HEK293 (cell line): ENCODE data around the gene DYNLL1.
"Not testable (repeated sequence)": the region's sequence is repeated elsewhere in the genome, so short reads cannot be mapped to it uniquely, and the experiment has no call there.

Experiments used
- CTCF ChIA-PET: fragments of 350-600 bp; formaldehyde crosslinking; extraction: SDS; loops from one replicate; lab custom pipeline; 2021; ENCODE audit warnings: antibody characterized with exemption; lab: Yijun Ruan, JAX
- POLR2A ChIA-PET: fragments of 300-600 bp; formaldehyde crosslinking; extraction: SDS; loops from one replicate; lab custom pipeline; 2020; ENCODE audit warnings: antibody characterized with exemption, inconsistent platforms; lab: Yijun Ruan, JAX
- H3K27ac ChIP-seq: fragments of 200-500 bp; sonication (Bioruptor generic); 2 replicates; pipeline ENCODE4 v1.5.1; 2014; ENCODE audit warnings: low read depth, low read length, control low read depth, inconsistent platforms; ENCODE audit errors: extremely low read depth
- H3K36me3 ChIP-seq, 2 experiments: fragments of 200-500 bp in 1 of 2; sonication (Bioruptor generic) in 1 of 2; 1 replicate in 1 of 2; 2 replicates in 1 of 2; pipeline ENCODE4 v1.5.1; 2014 to 2017; ENCODE audit warnings: inconsistent platforms in 2 of 2, low read length in 2 of 2; ENCODE audit not compliant: control insufficient read depth in 2 of 2, insufficient read depth in 1 of 2
- H3K4me1 ChIP-seq: fragments of 200-500 bp; sonication (Bioruptor generic); 2 replicates; pipeline ENCODE4 v1.5.1; 2014; ENCODE audit warnings: mild to moderate bottlenecking, low read length, inconsistent platforms; ENCODE audit not compliant: control insufficient read depth, insufficient read depth
- H3K4me3 ChIP-seq: 2 replicates; pipeline ENCODE4 v1.5.1; 2011; ENCODE audit warnings: low read depth, mild to moderate bottlenecking, control low read depth, low read length, moderate library complexity
- H3K9me3 ChIP-seq: fragments of 200-500 bp; sonication (Bioruptor generic); 2 replicates; pipeline ENCODE4 v1.5.1; 2014; ENCODE audit warnings: low read depth, low read length, inconsistent platforms; ENCODE audit not compliant: control insufficient read depth, insufficient read depth
- GFI1B ChIP-seq: fragments of 450-650 bp; formaldehyde crosslinking; IDR thresholded peaks from 2 replicates; pipeline ENCODE4 v1.5.1; 2016; ENCODE audit warnings: missing biosample characterization, missing genetic modification characterization
- GLI2 ChIP-seq: fragments of 450-650 bp; formaldehyde crosslinking; IDR thresholded peaks from 2 replicates; pipeline ENCODE4; 2017; ENCODE audit warnings: missing biosample characterization, missing genetic modification characterization, low read depth, borderline replicate concordance
- KLF9 ChIP-seq: fragments of 450-650 bp; formaldehyde crosslinking; IDR thresholded peaks from 2 replicates; pipeline ENCODE4 v1.5.1; 2016; ENCODE audit warnings: missing biosample characterization, missing genetic modification characterization, low read depth
- MYNN ChIP-seq: fragments of 450-650 bp; formaldehyde crosslinking; IDR thresholded peaks from 2 replicates; pipeline ENCODE4 v1.5.1; 2016; ENCODE audit warnings: missing biosample characterization, missing genetic modification characterization, borderline replicate concordance
- MZF1 ChIP-seq: fragments of 450-650 bp; formaldehyde crosslinking; IDR thresholded peaks from 2 replicates; pipeline ENCODE4 v1.5.1; 2017; ENCODE audit warnings: missing biosample characterization, missing genetic modification characterization, borderline replicate concordance
- SCRT2 ChIP-seq: fragments of 450-650 bp; formaldehyde crosslinking; IDR thresholded peaks from 2 replicates; pipeline ENCODE4 v1.5.1; 2016; ENCODE audit warnings: missing biosample characterization, missing genetic modification characterization
- YY2 ChIP-seq: fragments of 450-650 bp; formaldehyde crosslinking; IDR thresholded peaks from 2 replicates; pipeline ENCODE4 v1.5.1; 2016; ENCODE audit warnings: missing biosample characterization, missing genetic modification characterization
- ZBTB21 ChIP-seq: fragments of 450-650 bp; formaldehyde crosslinking; IDR thresholded peaks from 2 replicates; pipeline ENCODE4 v1.5.1; 2017; ENCODE audit warnings: missing biosample characterization, missing genetic modification characterization
- ZBTB8A ChIP-seq: fragments of 450-650 bp; formaldehyde crosslinking; IDR thresholded peaks from 2 replicates; pipeline ENCODE4 v1.5.1; 2016; ENCODE audit warnings: missing biosample characterization, missing genetic modification characterization
- ZNF10 ChIP-seq: fragments of 450-650 bp; formaldehyde crosslinking; IDR thresholded peaks from 2 replicates; pipeline ENCODE4 v1.5.1; 2017; ENCODE audit warnings: missing biosample characterization, missing genetic modification characterization
- ZNF138 ChIP-seq: fragments of 450-650 bp; formaldehyde crosslinking; IDR thresholded peaks from 2 replicates; pipeline ENCODE4 v1.5.1; 2016; ENCODE audit warnings: missing biosample characterization, missing genetic modification characterization, borderline replicate concordance
- ZNF202 ChIP-seq: fragments of 450-650 bp; formaldehyde crosslinking; IDR thresholded peaks from 2 replicates; pipeline ENCODE4 v1.5.1; 2016; ENCODE audit warnings: missing biosample characterization, missing genetic modification characterization, borderline replicate concordance
- ZNF266 ChIP-seq: fragments of 450-650 bp; formaldehyde crosslinking; IDR thresholded peaks from 2 replicates; pipeline ENCODE4 v1.5.1; 2016; ENCODE audit warnings: missing biosample characterization, missing genetic modification characterization, low read depth
- ZNF292 ChIP-seq: fragments of 450-650 bp; formaldehyde crosslinking; IDR thresholded peaks from 2 replicates; pipeline ENCODE4 v1.5.1; 2016; ENCODE audit warnings: low read depth, missing biosample characterization, missing genetic modification characterization, borderline replicate concordance
- ZNF302 ChIP-seq: fragments of 450-650 bp; formaldehyde crosslinking; IDR thresholded peaks from 2 replicates; pipeline ENCODE4 v1.5.1; 2016; ENCODE audit warnings: missing biosample characterization, missing genetic modification characterization, low read depth
- ZNF354C ChIP-seq: fragments of 450-650 bp; formaldehyde crosslinking; IDR thresholded peaks from 2 replicates; pipeline ENCODE4 v1.5.1; 2016; ENCODE audit warnings: missing biosample characterization, missing genetic modification characterization, low read depth, borderline replicate concordance
- ZNF394 ChIP-seq: fragments of 450-650 bp; formaldehyde crosslinking; IDR thresholded peaks from 2 replicates; pipeline ENCODE4 v1.5.1; 2016; ENCODE audit warnings: missing biosample characterization, missing genetic modification characterization, mild to moderate bottlenecking, moderate library complexity, borderline replicate concordance
- ZNF404 ChIP-seq: fragments of 450-650 bp; formaldehyde crosslinking; IDR thresholded peaks from 2 replicates; pipeline ENCODE4 v1.5.1; 2017; ENCODE audit warnings: missing biosample characterization, missing genetic modification characterization
- ZNF426 ChIP-seq: fragments of 450-650 bp; formaldehyde crosslinking; IDR thresholded peaks from 2 replicates; pipeline ENCODE4 v1.5.1; 2017; ENCODE audit warnings: missing biosample characterization, missing genetic modification characterization, mild to moderate bottlenecking, inconsistent platforms, moderate library complexity
- ZNF501 ChIP-seq: fragments of 450-650 bp; formaldehyde crosslinking; IDR thresholded peaks from 2 replicates; pipeline ENCODE4 v1.5.1; 2016; ENCODE audit warnings: missing biosample characterization, missing genetic modification characterization
- ZNF558 ChIP-seq: fragments of 450-650 bp; formaldehyde crosslinking; IDR thresholded peaks from 2 replicates; pipeline ENCODE4 v1.5.1; 2016; ENCODE audit warnings: missing biosample characterization, missing genetic modification characterization
- ZNF560 ChIP-seq: fragments of 450-650 bp; formaldehyde crosslinking; IDR thresholded peaks from 2 replicates; pipeline ENCODE4 v1.5.1; 2017; ENCODE audit warnings: missing biosample characterization, missing genetic modification characterization, borderline replicate concordance
- ZNF623 ChIP-seq: fragments of 450-650 bp; formaldehyde crosslinking; IDR thresholded peaks from 2 replicates; pipeline ENCODE4 v1.5.1; 2016; ENCODE audit warnings: missing biosample characterization, missing genetic modification characterization
- ZNF629 ChIP-seq: fragments of 450-650 bp; formaldehyde crosslinking; IDR thresholded peaks from 2 replicates; pipeline ENCODE4 v1.5.1; 2017; ENCODE audit warnings: missing biosample characterization, missing genetic modification characterization
- ZNF654 ChIP-seq: fragments of 450-650 bp; formaldehyde crosslinking; IDR thresholded peaks from 2 replicates; pipeline ENCODE4 v1.5.1; 2016; ENCODE audit warnings: low read depth, missing biosample characterization, missing genetic modification characterization
- ZNF664 ChIP-seq: fragments of 450-650 bp; formaldehyde crosslinking; IDR thresholded peaks from 2 replicates; pipeline ENCODE4 v1.5.1; 2016; ENCODE audit warnings: missing biosample characterization, missing genetic modification characterization
- ZNF791 ChIP-seq: fragments of 450-650 bp; formaldehyde crosslinking; IDR thresholded peaks from 2 replicates; pipeline ENCODE4 v1.5.1; 2016; ENCODE audit warnings: missing biosample characterization, missing genetic modification characterization
- TF ChIP-seq, protein P1 (sequence below): fragments of 450-650 bp; formaldehyde crosslinking; IDR thresholded peaks from 2 replicates; pipeline ENCODE4 v1.5.1; 2016; ENCODE audit warnings: missing biosample characterization, missing genetic modification characterization
- TF ChIP-seq, protein P2 (sequence below): fragments of 450-650 bp; formaldehyde crosslinking; conservative IDR thresholded peaks from 2 replicates; pipeline ENCODE4 v1.5.1; 2016; ENCODE audit warnings: low read depth, missing biosample characterization, missing genetic modification characterization
- TF ChIP-seq, protein P3 (sequence below): fragments of 450-650 bp; formaldehyde crosslinking; conservative IDR thresholded peaks from 2 replicates; pipeline ENCODE4 v1.5.1; 2016; ENCODE audit warnings: low read depth, missing biosample characterization, missing genetic modification characterization

DYNLL1 gene

DNA sequence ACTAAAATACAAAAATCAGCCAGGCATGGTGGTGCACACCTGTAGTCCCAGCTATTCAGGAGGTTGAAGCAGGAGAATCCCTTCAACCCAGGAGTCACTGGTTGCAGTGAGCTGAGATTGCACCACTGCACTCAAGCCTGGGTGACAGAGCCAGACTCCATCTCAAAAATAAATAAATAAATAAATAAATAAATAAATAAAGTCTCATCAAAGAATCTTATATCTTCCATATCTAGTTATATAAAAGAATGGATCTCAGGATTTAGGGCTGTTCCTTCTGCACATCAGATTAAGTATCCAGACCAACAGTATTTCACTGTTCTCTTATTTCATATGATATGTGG lies 34.5 kb downstream of the DYNLL1 start:
- ChIA-PET CTCF (interaction anchor here (0.6 kb wide), 1 partner anchor 13 kb away, joined by 3 read pairs; no protein-coding TSS in a partner anchor), POLR2A (interaction anchor here (2.0 kb wide), 1 partner anchor 34 kb away, joined by 26 read pairs; the partner anchor contains the start of gene DYNLL1)
- H3K4me1 ChIP-seq, H3K27ac ChIP-seq, H3K9me3 ChIP-seq, H3K36me3 ChIP-seq, H3K4me3 ChIP-seq: not testable (repeated sequence)
- TF ChIP-seq ZNF560 (tag by site-specific recombination) (peak; percentile 81), YY2 (tag by site-specific recombination) (peak; percentile 43; the same call in 1 of the 2 replicates), MZF1 (tag by site-specific recombination) (peak; percentile 18; the same call in 1 of the 2 replicates), GLI2 (tag by site-specific recombination) (peak; percentile 33; the same call in 1 of the 2 replicates), ZNF138 (tag by site-specific recombination) (0 out of 2 replicates have a peak, but pooled peaks have one; percentile 73), ZNF266 (peak; percentile 84), MYNN (tag by site-specific recombination) (peak; percentile 54; the same call in 1 of the 2 replicates), ZNF302 (tag by site-specific recombination) (0 out of 2 replicates have a peak, but pooled peaks have one; percentile 52), ZNF10 (tag by site-specific recombination) (peak; percentile 9; the same call in 1 of the 2 replicates), ZNF426 (peak; percentile 83), ZBTB21 (tag by site-specific recombination) (peak; percentile 54), ZNF629 (peak; percentile 51; the same call in 1 of the 2 replicates), ZNF558 (tag by site-specific recombination) (peak; percentile 86), ZNF202 (tag by site-specific recombination) (peak; percentile 60; the same call in 1 of the 2 replicates), ZNF354C (tag by site-specific recombination) (peak; percentile 61; the same call in 1 of the 2 replicates), ZNF791 (0 out of 2 replicates have a peak, but pooled peaks have one; percentile 63), ZNF623 (peak; percentile 81), ZNF654 (tag by site-specific recombination) (peak; percentile 49), ZNF664 (tag by site-specific recombination) (peak; percentile 62; the same call in 1 of the 2 replicates), SCRT2 (tag by site-specific recombination) (peak; percentile 27), KLF9 (tag by site-specific recombination) (peak; percentile 43; the same call in 1 of the 2 replicates), ZNF394 (tag by site-specific recombination) (peak; percentile 95), GFI1B (peak; percentile 52; the same call in 1 of the 2 replicates), ZBTB8A (tag by site-specific recombination) (peak; percentile 71), ZNF404 (tag by site-specific recombination) (peak; percentile 74; the same call in 1 of the 2 replicates), ZNF501 (tag by site-specific recombination) (peak; percentile 42; the same call in 1 of the 2 replicates), ZNF292 (tag by site-specific recombination) (0 out of 2 replicates have a peak, but pooled peaks have one; percentile 54)
- TF ChIP-seq, protein P1, sequence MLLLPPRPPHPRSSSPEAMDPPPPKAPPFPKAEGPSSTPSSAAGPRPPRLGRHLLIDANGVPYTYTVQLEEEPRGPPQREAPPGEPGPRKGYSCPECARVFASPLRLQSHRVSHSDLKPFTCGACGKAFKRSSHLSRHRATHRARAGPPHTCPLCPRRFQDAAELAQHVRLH (tag by site-specific recombination) = peak; percentile 82; the same call in 1 of the 2 replicates
- TF ChIP-seq, protein P2, sequence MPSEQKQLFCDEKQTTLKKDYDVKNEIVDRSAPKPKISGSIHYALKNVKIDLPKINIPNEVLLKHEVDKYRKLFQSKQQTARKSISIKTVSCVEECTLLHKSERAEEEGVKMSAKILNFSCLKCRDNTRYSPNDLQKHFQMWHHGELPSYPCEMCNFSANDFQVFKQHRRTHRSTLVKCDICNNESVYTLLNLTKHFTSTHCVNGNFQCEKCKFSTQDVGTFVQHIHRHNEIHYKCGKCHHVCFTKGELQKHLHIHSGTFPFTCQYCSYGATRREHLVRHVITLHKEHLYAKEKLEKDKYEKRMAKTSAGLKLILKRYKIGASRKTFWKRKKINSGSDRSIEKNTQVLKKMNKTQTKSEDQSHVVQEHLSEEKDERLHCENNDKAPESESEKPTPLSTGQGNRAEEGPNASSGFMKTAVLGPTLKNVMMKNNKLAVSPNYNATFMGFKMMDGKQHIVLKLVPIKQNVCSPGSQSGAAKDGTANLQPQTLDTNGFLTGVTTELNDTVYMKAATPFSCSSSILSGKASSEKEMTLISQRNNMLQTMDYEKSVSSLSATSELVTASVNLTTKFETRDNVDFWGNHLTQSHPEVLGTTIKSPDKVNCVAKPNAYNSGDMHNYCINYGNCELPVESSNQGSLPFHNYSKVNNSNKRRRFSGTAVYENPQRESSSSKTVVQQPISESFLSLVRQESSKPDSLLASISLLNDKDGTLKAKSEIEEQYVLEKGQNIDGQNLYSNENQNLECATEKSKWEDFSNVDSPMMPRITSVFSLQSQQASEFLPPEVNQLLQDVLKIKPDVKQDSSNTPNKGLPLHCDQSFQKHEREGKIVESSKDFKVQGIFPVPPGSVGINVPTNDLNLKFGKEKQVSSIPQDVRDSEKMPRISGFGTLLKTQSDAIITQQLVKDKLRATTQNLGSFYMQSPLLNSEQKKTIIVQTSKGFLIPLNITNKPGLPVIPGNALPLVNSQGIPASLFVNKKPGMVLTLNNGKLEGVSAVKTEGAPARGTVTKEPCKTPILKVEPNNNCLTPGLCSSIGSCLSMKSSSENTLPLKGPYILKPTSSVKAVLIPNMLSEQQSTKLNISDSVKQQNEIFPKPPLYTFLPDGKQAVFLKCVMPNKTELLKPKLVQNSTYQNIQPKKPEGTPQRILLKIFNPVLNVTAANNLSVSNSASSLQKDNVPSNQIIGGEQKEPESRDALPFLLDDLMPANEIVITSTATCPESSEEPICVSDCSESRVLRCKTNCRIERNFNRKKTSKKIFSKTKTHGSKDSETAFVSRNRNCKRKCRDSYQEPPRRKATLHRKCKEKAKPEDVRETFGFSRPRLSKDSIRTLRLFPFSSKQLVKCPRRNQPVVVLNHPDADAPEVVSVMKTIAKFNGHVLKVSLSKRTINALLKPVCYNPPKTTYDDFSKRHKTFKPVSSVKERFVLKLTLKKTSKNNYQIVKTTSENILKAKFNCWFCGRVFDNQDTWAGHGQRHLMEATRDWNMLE = peak; percentile 90
- TF ChIP-seq, protein P3, sequence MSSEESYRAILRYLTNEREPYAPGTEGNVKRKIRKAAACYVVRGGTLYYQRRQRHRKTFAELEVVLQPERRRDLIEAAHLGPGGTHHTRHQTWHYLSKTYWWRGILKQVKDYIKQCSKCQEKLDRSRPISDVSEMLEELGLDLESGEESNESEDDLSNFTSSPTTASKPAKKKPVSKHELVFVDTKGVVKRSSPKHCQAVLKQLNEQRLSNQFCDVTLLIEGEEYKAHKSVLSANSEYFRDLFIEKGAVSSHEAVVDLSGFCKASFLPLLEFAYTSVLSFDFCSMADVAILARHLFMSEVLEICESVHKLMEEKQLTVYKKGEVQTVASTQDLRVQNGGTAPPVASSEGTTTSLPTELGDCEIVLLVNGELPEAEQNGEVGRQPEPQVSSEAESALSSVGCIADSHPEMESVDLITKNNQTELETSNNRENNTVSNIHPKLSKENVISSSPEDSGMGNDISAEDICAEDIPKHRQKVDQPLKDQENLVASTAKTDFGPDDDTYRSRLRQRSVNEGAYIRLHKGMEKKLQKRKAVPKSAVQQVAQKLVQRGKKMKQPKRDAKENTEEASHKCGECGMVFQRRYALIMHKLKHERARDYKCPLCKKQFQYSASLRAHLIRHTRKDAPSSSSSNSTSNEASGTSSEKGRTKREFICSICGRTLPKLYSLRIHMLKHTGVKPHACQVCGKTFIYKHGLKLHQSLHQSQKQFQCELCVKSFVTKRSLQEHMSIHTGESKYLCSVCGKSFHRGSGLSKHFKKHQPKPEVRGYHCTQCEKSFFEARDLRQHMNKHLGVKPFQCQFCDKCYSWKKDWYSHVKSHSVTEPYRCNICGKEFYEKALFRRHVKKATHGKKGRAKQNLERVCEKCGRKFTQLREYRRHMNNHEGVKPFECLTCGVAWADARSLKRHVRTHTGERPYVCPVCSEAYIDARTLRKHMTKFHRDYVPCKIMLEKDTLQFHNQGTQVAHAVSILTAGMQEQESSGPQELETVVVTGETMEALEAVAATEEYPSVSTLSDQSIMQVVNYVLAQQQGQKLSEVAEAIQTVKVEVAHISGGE (tag by site-specific recombination) = peak; percentile 72
